ENCODE measurements around the gene ZC2HC1C.

GRCh38 chr14:75049136-75049535 is 20.3 kb upstream of the ZC2HC1C start:
- no peak for TF ChIP-seq CTCF (IDR thresholded peaks at IDR 0.05; ENCODE audit: low read depth, low read length)
- TF ChIP-seq, protein P1, sequence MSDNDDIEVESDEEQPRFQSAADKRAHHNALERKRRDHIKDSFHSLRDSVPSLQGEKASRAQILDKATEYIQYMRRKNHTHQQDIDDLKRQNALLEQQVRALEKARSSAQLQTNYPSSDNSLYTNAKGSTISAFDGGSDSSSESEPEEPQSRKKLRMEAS (IDR thresholded peaks at IDR 0.05; ENCODE audit: low read depth, low read length) = no peak
- TF ChIP-seq POLR2A (IDR thresholded peaks at IDR 0.05; ENCODE audit: extremely low read depth, insufficient read length) = no peak

Measured in NB4 (cell line).